GM12801 (cell line): ENCODE measurements around the gene RELN.

Experiments
- TF ChIP-seq, protein P1 (sequence below): IDR thresholded peaks from one replicate; pipeline ENCODE4 v1.5.1; 2011; ENCODE audit warnings: control low read depth; ENCODE audit not compliant: insufficient read length; ENCODE audit errors: extremely low read depth

Gene RELN

GRCh38 chr7:103777440-103777839 lies 212.0 kb downstream of the RELN start:
- TF ChIP-seq, protein P1, sequence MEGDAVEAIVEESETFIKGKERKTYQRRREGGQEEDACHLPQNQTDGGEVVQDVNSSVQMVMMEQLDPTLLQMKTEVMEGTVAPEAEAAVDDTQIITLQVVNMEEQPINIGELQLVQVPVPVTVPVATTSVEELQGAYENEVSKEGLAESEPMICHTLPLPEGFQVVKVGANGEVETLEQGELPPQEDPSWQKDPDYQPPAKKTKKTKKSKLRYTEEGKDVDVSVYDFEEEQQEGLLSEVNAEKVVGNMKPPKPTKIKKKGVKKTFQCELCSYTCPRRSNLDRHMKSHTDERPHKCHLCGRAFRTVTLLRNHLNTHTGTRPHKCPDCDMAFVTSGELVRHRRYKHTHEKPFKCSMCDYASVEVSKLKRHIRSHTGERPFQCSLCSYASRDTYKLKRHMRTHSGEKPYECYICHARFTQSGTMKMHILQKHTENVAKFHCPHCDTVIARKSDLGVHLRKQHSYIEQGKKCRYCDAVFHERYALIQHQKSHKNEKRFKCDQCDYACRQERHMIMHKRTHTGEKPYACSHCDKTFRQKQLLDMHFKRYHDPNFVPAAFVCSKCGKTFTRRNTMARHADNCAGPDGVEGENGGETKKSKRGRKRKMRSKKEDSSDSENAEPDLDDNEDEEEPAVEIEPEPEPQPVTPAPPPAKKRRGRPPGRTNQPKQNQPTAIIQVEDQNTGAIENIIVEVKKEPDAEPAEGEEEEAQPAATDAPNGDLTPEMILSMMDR: no peak

- TF ChIP-seq, protein P1: no peak
These were observed 215.7 kb downstream of the RELN start for GRCh38 chr7:103773726-103774125.

DNA sequence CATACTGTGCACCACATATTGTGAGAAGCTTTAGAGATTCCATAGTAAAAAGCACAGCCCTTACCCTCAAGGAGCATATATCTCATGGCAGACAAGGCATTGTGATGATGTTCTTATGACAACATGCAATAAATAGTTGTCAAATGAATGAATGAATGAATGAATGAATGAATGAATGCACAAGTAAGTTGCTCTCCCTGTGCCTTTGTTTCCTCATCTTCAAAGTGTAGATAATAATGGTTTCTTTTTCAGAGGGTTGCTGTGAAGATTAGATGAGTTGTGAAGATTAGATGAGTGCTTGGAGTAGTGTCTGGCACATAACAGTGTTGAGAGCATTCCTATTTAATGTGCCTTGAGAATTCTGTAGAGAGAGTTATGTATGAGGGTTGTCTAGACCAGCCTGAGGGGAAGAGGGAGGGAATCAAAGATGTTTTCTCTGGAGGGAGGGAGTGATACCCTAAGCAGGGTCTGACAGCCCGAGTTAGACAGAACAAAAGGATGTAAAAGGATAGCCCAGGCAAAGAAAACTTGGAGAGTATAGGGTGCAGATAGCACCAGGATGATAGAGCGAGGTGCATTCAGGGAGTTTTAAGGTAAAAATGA lies 217.2 kb downstream of the RELN start:
- TF ChIP-seq, protein P1: no peak

DNA sequence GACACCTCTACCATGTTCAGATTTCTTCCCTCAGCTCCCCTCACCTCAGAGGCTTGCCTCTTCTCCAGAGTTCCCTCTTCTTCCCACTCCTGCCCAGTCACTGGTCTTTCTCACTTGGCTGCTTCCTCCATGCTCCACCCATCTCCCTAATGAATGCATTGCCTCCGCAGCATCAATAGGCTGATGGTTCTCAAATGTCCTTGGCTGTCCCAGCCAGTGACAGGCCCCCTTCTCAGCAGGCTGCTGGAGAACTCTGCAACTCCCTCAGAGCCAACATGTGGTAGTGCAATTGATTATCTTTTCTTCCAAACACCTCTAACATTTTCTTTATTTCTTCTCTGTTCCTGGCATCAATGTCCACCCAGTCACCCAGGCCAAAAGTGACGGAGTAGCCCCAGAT lies 218.2 kb downstream of the RELN start:
- TF ChIP-seq, protein P1: no peak

GRCh38 chr7:103766660-103767059 lies 222.8 kb downstream of the RELN start:
- TF ChIP-seq, protein P1: no peak

DNA sequence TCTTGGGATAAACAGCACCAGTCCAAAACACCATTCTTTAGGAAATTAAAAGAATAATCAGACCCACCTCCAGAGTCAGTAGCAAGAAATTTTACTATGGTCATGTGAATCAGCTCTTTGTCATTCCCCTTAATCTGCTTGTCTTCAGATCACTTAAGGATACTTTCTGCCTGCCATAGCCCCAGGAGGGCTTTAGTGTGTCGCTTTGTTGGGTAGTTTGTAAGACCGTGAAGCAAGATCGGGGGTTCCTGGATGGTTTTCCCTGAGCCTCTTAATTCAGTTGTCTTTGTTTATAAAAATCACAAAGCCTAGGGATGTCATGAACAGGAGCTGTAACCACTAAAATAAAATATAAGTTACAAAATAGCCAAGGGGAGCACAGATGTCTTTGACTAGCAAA lies 223.6 kb downstream of the RELN start:
- TF ChIP-seq, protein P1: no peak

DNA sequence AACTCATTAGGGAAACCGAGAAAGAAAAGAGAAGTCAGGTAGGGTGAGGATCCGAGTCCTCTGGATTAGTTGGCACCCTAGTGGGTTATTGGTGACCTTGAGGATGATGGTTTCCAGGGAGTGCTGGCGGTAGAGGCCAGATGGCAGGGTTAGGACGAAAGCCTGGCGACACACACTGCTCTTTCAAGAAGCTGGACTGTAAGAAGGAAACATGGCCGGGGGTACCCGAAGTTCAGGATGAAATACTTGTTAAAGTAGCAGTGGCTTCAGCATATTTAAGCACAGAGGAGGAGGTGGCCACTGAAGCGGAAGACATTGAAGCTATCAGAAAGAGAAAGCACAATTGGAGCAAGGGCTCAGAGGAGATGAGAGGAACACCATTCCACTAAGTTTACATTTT lies 224.6 kb downstream of the RELN start:
- TF ChIP-seq, protein P1: no peak
